HCT116 (cell line): ENCODE data around the gene COLEC11. TPM values are rescaled to one million over a fixed set of nuclear protein-coding genes. Genes with fewer than 3 reads are reported as not detected.
"Not testable (repeated sequence)": the region's sequence is repeated elsewhere in the genome, so short reads cannot be mapped to it uniquely, and the experiment has no call there.

Experiments
- ATAC-seq: fragments of 200-7000 bp; cut with Tn5 transposase; 2 replicates; pipeline ENCODE4 v1.9.1; 2020; ENCODE audit warnings: mild to moderate bottlenecking, moderate library complexity
- BruUV-seq: library from RNA; stranded (reverse); fragments of 400-500 nt; replicated peaks from 2 replicates; lab custom pipeline; 2021; lab: Mats Ljungman, UMichigan
- CTCF ChIA-PET: fragments of 300-600 bp; sonication (Branson Sonifier 250); formaldehyde crosslinking; loops from one replicate; lab custom pipeline; 2021; ENCODE audit warnings: antibody characterized with exemption; lab: Charles Lee
- POLR2A ChIA-PET: fragments of 300-600, 350-600 bp; sonication (Branson Sonifier 250); formaldehyde crosslinking; loops from one replicate; lab custom pipeline; 2021; ENCODE audit warnings: antibody characterized with exemption; lab: Charles Lee
- RAD21 ChIA-PET, 2 experiments: fragments of 300-600 bp; sonication (Branson Sonifier 250); formaldehyde crosslinking; loops; one replicate each; lab custom pipeline; 2023; ENCODE audit warnings: low total read pairs in 2 of 2; ENCODE audit not compliant: uncharacterized antibody in 2 of 2, unreplicated experiment in 2 of 2, low non-redundant PET in 1 of 2; lab: Charles Lee
- DNase-seq: peaks from one replicate; pipeline ENCODE4 v3.0.0-alpha.2; 2010; ENCODE audit warnings: low read depth, low spot score
- H2AFZ ChIP-seq: fragments of 200-600 bp; shearing (Covaris generic), sonication (generic); 2 replicates; pipeline ENCODE4 v1.6.1; 2017; ENCODE audit warnings: low read depth, mixed run types, mixed read lengths, antibody characterized with exemption, low read length; ENCODE audit not compliant: poor library complexity, severe bottlenecking
- H3K27ac ChIP-seq: 2 replicates; pipeline ENCODE4 v1.5.1; 2012; ENCODE audit warnings: low read depth, low read length
- H3K27me3 ChIP-seq: fragments of 200-600 bp; sonication (generic); 2 replicates; pipeline ENCODE4 v1.6.1; 2016; ENCODE audit warnings: mixed run types, low read length, mixed read lengths; ENCODE audit not compliant: insufficient read depth
- H3K36me3 ChIP-seq, 2 experiments: fragments of 200-500 bp in 1 of 2; fragments of 200-600 bp in 1 of 2; sonication (Bioruptor generic) in 1 of 2; sonication (generic) in 1 of 2; 2 replicates each; pipeline versions ENCODE4 v1.5.1 to v1.6.1; 2014 to 2016; ENCODE audit warnings: low read length in 2 of 2, inconsistent platforms in 1 of 2, mixed read lengths in 1 of 2, mixed run types in 1 of 2; ENCODE audit not compliant: insufficient read depth in 2 of 2, control insufficient read depth in 1 of 2
- H3K4me1 ChIP-seq, 2 experiments: fragments of 200-600 bp in 1 of 2; sonication (generic) in 1 of 2; 2 replicates each; pipeline versions ENCODE4 v1.5.1 to v1.6.1; 2012 to 2017; ENCODE audit warnings: low read length in 2 of 2, inconsistent platforms in 1 of 2, mild to moderate bottlenecking in 1 of 2, mixed read lengths in 1 of 2, mixed run types in 1 of 2, moderate library complexity in 1 of 2; ENCODE audit not compliant: insufficient read depth in 2 of 2, control insufficient read depth in 1 of 2
- H3K4me2 ChIP-seq: fragments of 200-600 bp; sonication (generic); 2 replicates; pipeline ENCODE4 v1.6.1; 2017; ENCODE audit warnings: mixed run types, low read length, mixed read lengths
- H3K4me3 ChIP-seq, 2 experiments: fragments of 200-600 bp in 1 of 2; sonication (generic) in 1 of 2; replicated peaks in 1 of 2; 2 replicates each; pipeline ENCODE4 v1.5.1; 2011 to 2016; ENCODE audit warnings: low read length in 2 of 2, control low read depth in 1 of 2, low read depth in 1 of 2, mild to moderate bottlenecking in 1 of 2, mixed read lengths in 1 of 2, mixed run types in 1 of 2
- H3K79me2 ChIP-seq: fragments of 200-600 bp; sonication (generic); 2 replicates; pipeline ENCODE4 v1.6.1; 2017; ENCODE audit warnings: mild to moderate bottlenecking, mixed run types, low read length, moderate library complexity, mixed read lengths; ENCODE audit not compliant: insufficient read depth
- H3K9ac ChIP-seq: fragments of 200-600 bp; sonication (generic); 2 replicates; pipeline ENCODE4 v1.6.1; 2016; ENCODE audit warnings: low read length, mixed read lengths
- H3K9me2 ChIP-seq: fragments of 200-600 bp; sonication (generic), shearing (Covaris generic); 2 replicates; pipeline ENCODE4 v1.6.1; 2017; ENCODE audit warnings: mixed run types, mild to moderate bottlenecking, moderate library complexity; ENCODE audit not compliant: insufficient read depth
- H3K9me3 ChIP-seq, 2 experiments: fragments of 200-500 bp in 1 of 2; fragments of 200-600 bp in 1 of 2; sonication (Bioruptor generic) in 1 of 2; sonication (generic) in 1 of 2; 2 replicates each; pipeline ENCODE4 v1.6.1; 2014 to 2017; ENCODE audit warnings: low read length in 2 of 2, mixed read lengths in 2 of 2, inconsistent platforms in 1 of 2, low read depth in 1 of 2, mild to moderate bottlenecking in 1 of 2, mixed run types in 1 of 2, moderate library complexity in 1 of 2; ENCODE audit not compliant: control insufficient read depth in 1 of 2, insufficient read depth in 1 of 2
- H4K20me1 ChIP-seq: fragments of 200-600 bp; sonication (generic), shearing (Covaris generic); 2 replicates; pipeline ENCODE4 v1.6.1; 2017; ENCODE audit warnings: mixed run types, mild to moderate bottlenecking, moderate library complexity; ENCODE audit not compliant: insufficient read depth
- JUND ChIP-seq: IDR thresholded peaks from 2 replicates; pipeline ENCODE4 v1.6.1; 2012
- intact Hi-C: fragments of 100-400 bp; cut with micrococcal nuclease; formaldehyde crosslinking; loops from 2 replicates; pipeline ENCODE4 v1.10.0; 2022
- total RNA-seq: library from RNA; stranded (reverse); gene quantifications from one replicate; pipeline ENCODE4 v1.2.1, GENCODE V29; 2021; ENCODE audit not compliant: unreplicated experiment

Gene COLEC11
- total RNA-seq, 1 experiment from 2014 or later, result 0.15 TPM

GRCh38 chr2:3613524-3613905 is 18.6 kb downstream of the COLEC11 start:
- no peaks in the 10 kb centered on the region for H3K9me2 ChIP-seq
- BruUV-seq, result no TSS peak
- TF ChIP-seq JUND, result no peak
- no peak overlapping the region for H3K4me2 ChIP-seq
- no peak overlapping the region for H3K9ac ChIP-seq
- H3K4me3 ChIP-seq, result no peak overlapping the region
- H3K27me3 ChIP-seq, result no peaks in the 10 kb centered on the region
- RAD21 ChIA-PET, result no interaction called here
- intact Hi-C loops, result no loop called here
- H3K27ac ChIP-seq, result no peak overlapping the region
- no peak overlapping the region for H2AFZ ChIP-seq
- CTCF ChIA-PET, result no interaction called here
- H3K79me2 ChIP-seq, result no peaks in the 10 kb centered on the region
- H3K36me3 ChIP-seq, result no peaks in the 10 kb centered on the region
- H4K20me1 ChIP-seq, result no peaks in the 10 kb centered on the region
- H3K4me1 ChIP-seq, result no peaks in the 10 kb centered on the region
- ATAC-seq, result no peak
- no peak for DNase-seq
- 0 out of 4 replicates have a peak, but pooled peaks cover 0 to 3% of the 10 kb centered on the region in 2 experiments for H3K9me3 ChIP-seq
- POLR2A ChIA-PET, result no interaction called here

GRCh38 chr2:3614743-3615142 is 19.8 kb downstream of the COLEC11 start:
- POLR2A ChIA-PET, CTCF ChIA-PET, ATAC-seq, H3K9me3 ChIP-seq, BruUV-seq, H4K20me1 ChIP-seq, H3K4me1 ChIP-seq, RAD21 ChIA-PET, H3K9ac ChIP-seq, H3K9me2 ChIP-seq, H2AFZ ChIP-seq, H3K27ac ChIP-seq, intact Hi-C loops, H3K36me3 ChIP-seq, H3K79me2 ChIP-seq, H3K4me2 ChIP-seq, H3K27me3 ChIP-seq, H3K4me3 ChIP-seq, DNase-seq: not testable (repeated sequence)

GRCh38 chr2:3615541-3616200 is 20.8 kb downstream of the COLEC11 start:
- ATAC-seq, H3K36me3 ChIP-seq, POLR2A ChIA-PET, BruUV-seq, H3K79me2 ChIP-seq, DNase-seq, H3K9me3 ChIP-seq, intact Hi-C loops, CTCF ChIA-PET, H3K4me3 ChIP-seq, H4K20me1 ChIP-seq, H3K27ac ChIP-seq, H3K9ac ChIP-seq, H3K9me2 ChIP-seq, H2AFZ ChIP-seq, H3K4me2 ChIP-seq, H3K4me1 ChIP-seq, H3K27me3 ChIP-seq, RAD21 ChIA-PET: not testable (repeated sequence)

- POLR2A ChIA-PET, H3K4me3 ChIP-seq, H3K4me1 ChIP-seq, H3K79me2 ChIP-seq, H3K9me2 ChIP-seq, H4K20me1 ChIP-seq, CTCF ChIA-PET, BruUV-seq, H3K27me3 ChIP-seq, DNase-seq, ATAC-seq, H3K4me2 ChIP-seq, RAD21 ChIA-PET, H3K9me3 ChIP-seq, H3K27ac ChIP-seq, H3K36me3 ChIP-seq, intact Hi-C loops, H3K9ac ChIP-seq, H2AFZ ChIP-seq: not testable (repeated sequence)
Observed at GRCh38 chr2:3616435-3617197, 21.7 kb downstream of the COLEC11 start.
